Activated T-cell treated with anti-CD3 and anti-CD28 coated beads, Interleukin-2, amount 50 U/mL, for 24 hours (primary cell): ENCODE data around the gene ZNF648.
A peak's percentile ranks its signal among the peaks of the same experiment; 100 is the strongest.
"Not testable (repeated sequence)": the region's sequence is repeated elsewhere in the genome, so short reads cannot be mapped to it uniquely, and the experiment has no call there.

ENCODE experiments used
- DNase-seq: peaks from one replicate; pipeline ENCODE4 v3.0.0-alpha.2; 2020
- H3K27ac Mint-ChIP-seq: 2 replicates; pipeline ENCODE4 v1.8.0; 2020; ENCODE audit warnings: mild to moderate bottlenecking, mixed read lengths
- H3K27me3 Mint-ChIP-seq: 2 replicates; pipeline ENCODE4 v1.8.0; 2020; ENCODE audit warnings: mixed read lengths
- H3K36me3 Mint-ChIP-seq: 2 replicates; pipeline ENCODE4 v1.8.0; 2020; ENCODE audit warnings: low read depth, mixed read lengths
- H3K4me1 Mint-ChIP-seq: 2 replicates; pipeline ENCODE4 v1.8.0; 2020; ENCODE audit warnings: low read depth, mixed read lengths
- H3K4me3 Mint-ChIP-seq: 2 replicates; pipeline ENCODE4 v1.8.0; 2020; ENCODE audit warnings: mild to moderate bottlenecking, moderate library complexity, mixed read lengths
- H3K9me3 Mint-ChIP-seq: 2 replicates; pipeline ENCODE4 v1.8.0; 2020; ENCODE audit warnings: mixed read lengths

ZNF648 gene

DNA sequence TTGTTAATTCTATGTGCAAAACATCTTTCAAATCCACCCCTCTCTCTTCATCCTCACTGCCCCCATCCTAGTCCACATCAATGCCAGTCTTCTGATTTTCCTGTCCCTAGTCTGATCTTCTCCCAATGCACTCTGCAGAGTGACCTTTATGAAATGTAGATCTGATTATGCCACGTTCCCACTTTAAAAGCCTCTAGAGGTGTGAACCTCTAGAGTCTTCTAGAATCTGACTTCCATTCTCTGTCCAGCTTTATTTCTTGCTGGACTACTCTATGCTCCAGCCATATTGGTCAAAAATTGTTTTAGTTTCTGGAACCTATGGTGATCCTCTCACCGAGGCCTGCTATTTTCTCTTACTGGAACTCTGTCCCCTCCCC is 32.5 kb downstream of the ZNF648 start:
- Mint-ChIP-seq H3K4me3 (peak overlapping the region; percentile 86), H3K36me3 (peaks cover 5% of the 10 kb centered on the region), H3K4me1 (peaks cover 14% of the 10 kb centered on the region), H3K27ac (peak overlapping the region; percentile 93), H3K9me3 (no peaks in the 10 kb centered on the region), H3K27me3 (no peaks in the 10 kb centered on the region)
- DNase-seq = no peak

DNA sequence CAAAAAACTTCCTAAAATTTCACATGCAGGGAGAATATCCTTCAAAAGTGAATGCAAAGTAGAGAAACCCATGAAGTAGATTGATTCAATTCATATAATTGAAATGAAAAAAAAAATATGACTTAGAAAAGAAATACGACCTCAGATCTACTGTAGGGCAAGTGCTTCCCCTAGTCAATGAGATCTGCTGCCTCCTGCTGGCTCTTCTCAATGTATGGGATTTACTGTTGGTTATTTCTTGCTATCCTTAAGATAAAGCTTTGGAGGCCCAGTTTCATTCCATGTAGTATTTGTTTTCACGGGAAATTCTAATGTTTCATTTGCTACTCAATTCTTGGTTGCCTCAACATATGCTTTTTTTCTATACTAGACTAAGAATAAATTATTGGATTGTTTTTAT is 46.2 kb downstream of the ZNF648 start:
- Mint-ChIP-seq H3K4me3 (no peak overlapping the region), H3K27ac (no peak overlapping the region), H3K9me3 (peaks cover 9% of the 10 kb centered on the region), H3K27me3 (peaks cover 13% of the 10 kb centered on the region), H3K36me3 (no peaks in the 10 kb centered on the region), H3K4me1 (no peaks in the 10 kb centered on the region)
- no peak for DNase-seq

- H3K9me3 Mint-ChIP-seq = peaks cover 31% of the 10 kb centered on the region
- DNase-seq, H3K4me1 Mint-ChIP-seq, H3K27ac Mint-ChIP-seq, H3K4me3 Mint-ChIP-seq, H3K36me3 Mint-ChIP-seq: not testable (repeated sequence)
- H3K27me3 Mint-ChIP-seq = peaks cover 26% of the 10 kb centered on the region
These were observed 50.6 kb downstream of the ZNF648 start for GRCh38 chr1:182010800-182011370.

GRCh38 chr1:182005398-182005797 is 56.1 kb downstream of the ZNF648 start:
- H3K9me3 Mint-ChIP-seq = peaks cover 22% of the 10 kb centered on the region
- not testable (repeated sequence) for H3K27ac Mint-ChIP-seq, H3K36me3 Mint-ChIP-seq, H3K4me3 Mint-ChIP-seq, H3K4me1 Mint-ChIP-seq, DNase-seq
- H3K27me3 Mint-ChIP-seq = peaks cover 32% of the 10 kb centered on the region

GRCh38 chr1:182004601-182005000 is 56.9 kb downstream of the ZNF648 start:
- H3K9me3 Mint-ChIP-seq = peaks cover 18% of the 10 kb centered on the region
- no peak for DNase-seq
- no peak overlapping the region for H3K27ac Mint-ChIP-seq
- H3K27me3 Mint-ChIP-seq = peaks cover 30% of the 10 kb centered on the region
- peaks cover 4% of the 10 kb centered on the region for H3K4me1 Mint-ChIP-seq
- H3K36me3 Mint-ChIP-seq = no peaks in the 10 kb centered on the region
- H3K4me3 Mint-ChIP-seq = no peak overlapping the region
